ENCODE data around the gene ABCG2. TPM values are rescaled to one million over a fixed set of nuclear protein-coding genes. Genes with fewer than 3 reads are reported as not detected.

Gene ABCG2
- total RNA-seq, 4 donors from 2014 or later = 17.3 to 272 (median 125) TPM

GRCh38 chr4:88138561-88138960 is 19.9 kb downstream of the ABCG2 start:
- no peaks in the 10 kb centered on the region for H3K36me3 ChIP-seq
- no peaks in the 10 kb centered on the region for H3K27me3 ChIP-seq
- TF ChIP-seq POLR2A (IDR thresholded peaks at IDR 0.05) = no peak
- no peak for TF ChIP-seq CTCF (IDR thresholded peaks at IDR 0.05)
- no peaks in the 10 kb centered on the region for H3K9me3 ChIP-seq
- H3K27ac ChIP-seq = peak overlapping the region in 1 of 4 donors; percentile 30
- H3K4me1 ChIP-seq = no peaks in the 10 kb centered on the region
- DNase-seq = no peak
- H3K4me3 ChIP-seq = no peak overlapping the region

- no peak overlapping the region for H3K4me3 ChIP-seq
- no peaks in the 10 kb centered on the region for H3K9me3 ChIP-seq
- H3K4me1 ChIP-seq = no peaks in the 10 kb centered on the region
- no peak for TF ChIP-seq CTCF (IDR thresholded peaks at IDR 0.05)
- no peak for TF ChIP-seq POLR2A (IDR thresholded peaks at IDR 0.05)
- H3K36me3 ChIP-seq = no peaks in the 10 kb centered on the region
- H3K27ac ChIP-seq = no peak overlapping the region
- no peaks in the 10 kb centered on the region for H3K27me3 ChIP-seq
- DNase-seq = no peak
These were observed 21.3 kb downstream of the ABCG2 start for GRCh38 chr4:88137112-88137511.

GRCh38 chr4:88136249-88136648 is 22.2 kb downstream of the ABCG2 start:
- no peak for DNase-seq
- TF ChIP-seq CTCF (IDR thresholded peaks at IDR 0.05) (no peak), POLR2A (IDR thresholded peaks at IDR 0.05) (no peak)
- Histone ChIP-seq H3K36me3 (peaks cover 0 to 5% (median 0%) of the 10 kb centered on the region in 3 donors), H3K27me3 (no peaks in the 10 kb centered on the region), H3K4me3 (no peak overlapping the region), H3K4me1 (no peaks in the 10 kb centered on the region), H3K9me3 (no peaks in the 10 kb centered on the region), H3K27ac (no peak overlapping the region)

GRCh38 chr4:88135356-88135663 is 23.1 kb downstream of the ABCG2 start:
- peak overlapping the region in 2 of 4 donors; percentile 44 to 81 for H3K27ac ChIP-seq
- no peaks in the 10 kb centered on the region for H3K4me1 ChIP-seq
- no peaks in the 10 kb centered on the region for H3K27me3 ChIP-seq
- no peak for DNase-seq
- H3K9me3 ChIP-seq = no peaks in the 10 kb centered on the region
- H3K36me3 ChIP-seq = peaks cover 0 to 5% (median 0%) of the 10 kb centered on the region in 3 donors
- no peak for TF ChIP-seq POLR2A (IDR thresholded peaks at IDR 0.05)
- no peak for TF ChIP-seq CTCF (IDR thresholded peaks at IDR 0.05)
- no peak overlapping the region for H3K4me3 ChIP-seq

GRCh38 chr4:88134536-88135355 is 23.7 kb downstream of the ABCG2 start:
- peak in 2 of 3 donors; percentile 74 to 75 for DNase-seq
- TF ChIP-seq CTCF (IDR thresholded peaks at IDR 0.05) (no peak), POLR2A (IDR thresholded peaks at IDR 0.05) (peak in 1 of 2 donors; percentile 11)
- Histone ChIP-seq H3K27ac (peak overlapping the region in 3 of 4 donors; percentile 50 to 81 (median 71)), H3K27me3 (no peaks in the 10 kb centered on the region), H3K9me3 (no peaks in the 10 kb centered on the region), H3K36me3 (peaks cover 0 to 5% (median 0%) of the 10 kb centered on the region in 3 donors), H3K4me3 (peak overlapping the region in 1 of 4 donors; percentile 3), H3K4me1 (no peaks in the 10 kb centered on the region)

Data from Peyer's patch (tissue), 4 donors.